K562 (cell line): ENCODE results near the gene TSC22D2. TPM values are rescaled to one million over a fixed set of nuclear protein-coding genes. Genes with fewer than 3 reads are reported as not detected.

Source experiments
- GTF2B ChIP-seq: IDR thresholded peaks from 2 replicates; pipeline ENCODE4 v1.6.1; 2011; ENCODE audit not compliant: insufficient read length; ENCODE audit errors: extremely low read depth
- MIER1 ChIP-seq: fragments of 450-650 bp; IDR thresholded peaks from 2 replicates; pipeline ENCODE4 v1.6.1; 2016; ENCODE audit warnings: antibody characterized with exemption, mild to moderate bottlenecking, low read depth
- NFRKB ChIP-seq: fragments of 450-650 bp; IDR thresholded peaks from 2 replicates; pipeline ENCODE4 v1.6.1; 2016; ENCODE audit warnings: low read depth
- PCBP1 ChIP-seq: fragments of 200-400 bp; formaldehyde crosslinking; IDR thresholded peaks from 2 replicates; pipeline ENCODE4 v1.6.1; 2018; ENCODE audit warnings: mild to moderate bottlenecking, low read depth, low read length; ENCODE audit not compliant: poor library complexity, severe bottlenecking
- SAFB ChIP-seq: fragments of 200-400 bp; formaldehyde crosslinking; IDR thresholded peaks from 2 replicates; pipeline ENCODE4 v1.6.1; 2017; ENCODE audit warnings: low read depth, low read length, borderline replicate concordance
- SAP30 ChIP-seq: fragments of 200-600 bp; sonication (generic); IDR thresholded peaks from 2 replicates; pipeline ENCODE4 v1.6.1; 2012; ENCODE audit warnings: borderline replicate concordance, low read depth, mild to moderate bottlenecking, moderate library complexity, low read length, control low read depth, inconsistent platforms; ENCODE audit not compliant: insufficient read depth, poor library complexity, severe bottlenecking
- TOE1 ChIP-seq, 2 experiments: fragments of 450-650 bp in 1 of 2; sonication (generic) in 1 of 2; formaldehyde crosslinking in 1 of 2; IDR thresholded peaks; 2 replicates each; pipeline versions ENCODE4 v1.7.1 to v1.8.0; 2016 to 2022; ENCODE audit warnings: borderline replicate concordance in 2 of 2, mild to moderate bottlenecking in 2 of 2, antibody characterized with exemption in 1 of 2, inconsistent platforms in 1 of 2, low read depth in 1 of 2, missing genetic modification reagents in 1 of 2, moderate library complexity in 1 of 2
- ZNF695 ChIP-seq: fragments of 450-650 bp; formaldehyde crosslinking; IDR thresholded peaks from 2 replicates; pipeline ENCODE4 v1.4.0; 2020; ENCODE audit warnings: mild to moderate bottlenecking, moderate library complexity
- ZNF766 ChIP-seq: fragments of 200-800 bp; sonication (Bioruptor generic); conservative IDR thresholded peaks from 2 replicates; pipeline ENCODE4 v1.6.1; 2016; ENCODE audit warnings: missing genetic modification characterization, missing compliant biosample characterization
- polyA plus RNA-seq, 8 experiments: library from polyadenylated mRNA; depleted of rRNA in 4 of 8; stranded (reverse) in 5 of 8; unstranded in 3 of 8; fragments of >200 nt; fragmentation: Nextera tagmentation in 2 of 8; fragmentation: Illumina TruSeq in 1 of 8; extraction: Ambion mirVana in 2 of 8; extraction: Trizol in 1 of 8; gene quantifications; 2 replicates each; pipeline versions ENCODE4 v1.2.1 to v1.2.3, GENCODE V29; 2011 to 2014; ENCODE audit warnings: inconsistent platforms in 1 of 8, missing spikeins in 1 of 8
- total RNA-seq, 7 experiments: library from RNA; depleted of rRNA in 6 of 7; stranded (reverse); fragments of >200 nt in 6 of 7; fragmentation: Illumina TruSeq in 2 of 7; extraction: Trizol in 2 of 7; gene quantifications; 2 replicates each; pipeline versions ENCODE4 v1.2.1 to v1.2.3, GENCODE V29; 2011 to 2021; ENCODE audit warnings: low replicate concordance in 1 of 7
- TF ChIP-seq, protein P1 (sequence below): fragments of 450-650 bp; IDR thresholded peaks from 2 replicates; pipeline ENCODE4 v1.6.1; 2016; ENCODE audit warnings: mild to moderate bottlenecking, moderate library complexity
- TF ChIP-seq, protein P2 (sequence below): sonication (generic); formaldehyde crosslinking; IDR thresholded peaks from 2 replicates; pipeline ENCODE4 v1.8.0; 2022; ENCODE audit warnings: mild to moderate bottlenecking, low read depth, missing genetic modification reagents

The TSC22D2 gene
- total and polyA plus RNA-seq, 9 of the 15 experiments (the other 6 are each of a cell fraction or from before 2014, with no cell fraction given) = 5.5 to 44.0 (median 19.3) TPM

- TF ChIP-seq, protein P1, sequence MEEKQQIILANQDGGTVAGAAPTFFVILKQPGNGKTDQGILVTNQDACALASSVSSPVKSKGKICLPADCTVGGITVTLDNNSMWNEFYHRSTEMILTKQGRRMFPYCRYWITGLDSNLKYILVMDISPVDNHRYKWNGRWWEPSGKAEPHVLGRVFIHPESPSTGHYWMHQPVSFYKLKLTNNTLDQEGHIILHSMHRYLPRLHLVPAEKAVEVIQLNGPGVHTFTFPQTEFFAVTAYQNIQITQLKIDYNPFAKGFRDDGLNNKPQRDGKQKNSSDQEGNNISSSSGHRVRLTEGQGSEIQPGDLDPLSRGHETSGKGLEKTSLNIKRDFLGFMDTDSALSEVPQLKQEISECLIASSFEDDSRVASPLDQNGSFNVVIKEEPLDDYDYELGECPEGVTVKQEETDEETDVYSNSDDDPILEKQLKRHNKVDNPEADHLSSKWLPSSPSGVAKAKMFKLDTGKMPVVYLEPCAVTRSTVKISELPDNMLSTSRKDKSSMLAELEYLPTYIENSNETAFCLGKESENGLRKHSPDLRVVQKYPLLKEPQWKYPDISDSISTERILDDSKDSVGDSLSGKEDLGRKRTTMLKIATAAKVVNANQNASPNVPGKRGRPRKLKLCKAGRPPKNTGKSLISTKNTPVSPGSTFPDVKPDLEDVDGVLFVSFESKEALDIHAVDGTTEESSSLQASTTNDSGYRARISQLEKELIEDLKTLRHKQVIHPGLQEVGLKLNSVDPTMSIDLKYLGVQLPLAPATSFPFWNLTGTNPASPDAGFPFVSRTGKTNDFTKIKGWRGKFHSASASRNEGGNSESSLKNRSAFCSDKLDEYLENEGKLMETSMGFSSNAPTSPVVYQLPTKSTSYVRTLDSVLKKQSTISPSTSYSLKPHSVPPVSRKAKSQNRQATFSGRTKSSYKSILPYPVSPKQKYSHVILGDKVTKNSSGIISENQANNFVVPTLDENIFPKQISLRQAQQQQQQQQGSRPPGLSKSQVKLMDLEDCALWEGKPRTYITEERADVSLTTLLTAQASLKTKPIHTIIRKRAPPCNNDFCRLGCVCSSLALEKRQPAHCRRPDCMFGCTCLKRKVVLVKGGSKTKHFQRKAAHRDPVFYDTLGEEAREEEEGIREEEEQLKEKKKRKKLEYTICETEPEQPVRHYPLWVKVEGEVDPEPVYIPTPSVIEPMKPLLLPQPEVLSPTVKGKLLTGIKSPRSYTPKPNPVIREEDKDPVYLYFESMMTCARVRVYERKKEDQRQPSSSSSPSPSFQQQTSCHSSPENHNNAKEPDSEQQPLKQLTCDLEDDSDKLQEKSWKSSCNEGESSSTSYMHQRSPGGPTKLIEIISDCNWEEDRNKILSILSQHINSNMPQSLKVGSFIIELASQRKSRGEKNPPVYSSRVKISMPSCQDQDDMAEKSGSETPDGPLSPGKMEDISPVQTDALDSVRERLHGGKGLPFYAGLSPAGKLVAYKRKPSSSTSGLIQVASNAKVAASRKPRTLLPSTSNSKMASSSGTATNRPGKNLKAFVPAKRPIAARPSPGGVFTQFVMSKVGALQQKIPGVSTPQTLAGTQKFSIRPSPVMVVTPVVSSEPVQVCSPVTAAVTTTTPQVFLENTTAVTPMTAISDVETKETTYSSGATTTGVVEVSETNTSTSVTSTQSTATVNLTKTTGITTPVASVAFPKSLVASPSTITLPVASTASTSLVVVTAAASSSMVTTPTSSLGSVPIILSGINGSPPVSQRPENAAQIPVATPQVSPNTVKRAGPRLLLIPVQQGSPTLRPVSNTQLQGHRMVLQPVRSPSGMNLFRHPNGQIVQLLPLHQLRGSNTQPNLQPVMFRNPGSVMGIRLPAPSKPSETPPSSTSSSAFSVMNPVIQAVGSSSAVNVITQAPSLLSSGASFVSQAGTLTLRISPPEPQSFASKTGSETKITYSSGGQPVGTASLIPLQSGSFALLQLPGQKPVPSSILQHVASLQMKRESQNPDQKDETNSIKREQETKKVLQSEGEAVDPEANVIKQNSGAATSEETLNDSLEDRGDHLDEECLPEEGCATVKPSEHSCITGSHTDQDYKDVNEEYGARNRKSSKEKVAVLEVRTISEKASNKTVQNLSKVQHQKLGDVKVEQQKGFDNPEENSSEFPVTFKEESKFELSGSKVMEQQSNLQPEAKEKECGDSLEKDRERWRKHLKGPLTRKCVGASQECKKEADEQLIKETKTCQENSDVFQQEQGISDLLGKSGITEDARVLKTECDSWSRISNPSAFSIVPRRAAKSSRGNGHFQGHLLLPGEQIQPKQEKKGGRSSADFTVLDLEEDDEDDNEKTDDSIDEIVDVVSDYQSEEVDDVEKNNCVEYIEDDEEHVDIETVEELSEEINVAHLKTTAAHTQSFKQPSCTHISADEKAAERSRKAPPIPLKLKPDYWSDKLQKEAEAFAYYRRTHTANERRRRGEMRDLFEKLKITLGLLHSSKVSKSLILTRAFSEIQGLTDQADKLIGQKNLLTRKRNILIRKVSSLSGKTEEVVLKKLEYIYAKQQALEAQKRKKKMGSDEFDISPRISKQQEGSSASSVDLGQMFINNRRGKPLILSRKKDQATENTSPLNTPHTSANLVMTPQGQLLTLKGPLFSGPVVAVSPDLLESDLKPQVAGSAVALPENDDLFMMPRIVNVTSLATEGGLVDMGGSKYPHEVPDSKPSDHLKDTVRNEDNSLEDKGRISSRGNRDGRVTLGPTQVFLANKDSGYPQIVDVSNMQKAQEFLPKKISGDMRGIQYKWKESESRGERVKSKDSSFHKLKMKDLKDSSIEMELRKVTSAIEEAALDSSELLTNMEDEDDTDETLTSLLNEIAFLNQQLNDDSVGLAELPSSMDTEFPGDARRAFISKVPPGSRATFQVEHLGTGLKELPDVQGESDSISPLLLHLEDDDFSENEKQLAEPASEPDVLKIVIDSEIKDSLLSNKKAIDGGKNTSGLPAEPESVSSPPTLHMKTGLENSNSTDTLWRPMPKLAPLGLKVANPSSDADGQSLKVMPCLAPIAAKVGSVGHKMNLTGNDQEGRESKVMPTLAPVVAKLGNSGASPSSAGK = no peak
- TF ChIP-seq ZNF766 (0 out of 2 replicates have a peak, but pooled peaks have one; percentile 10), SAFB (no peak), PCBP1 (peak; percentile 89), TOE1 (IDR thresholded peaks at IDR 0.05; ENCODE audit: borderline replicate concordance) (no peak), TOE1 (CRISPR knock-in tag; IDR thresholded peaks at IDR 0.05; ENCODE audit: borderline replicate concordance, low read depth) (no peak), MIER1 (no peak), GTF2B (no peak), SAP30 (no peak), ZNF695 (no peak), NFRKB (peak; percentile 37)
- TF ChIP-seq, protein P2, sequence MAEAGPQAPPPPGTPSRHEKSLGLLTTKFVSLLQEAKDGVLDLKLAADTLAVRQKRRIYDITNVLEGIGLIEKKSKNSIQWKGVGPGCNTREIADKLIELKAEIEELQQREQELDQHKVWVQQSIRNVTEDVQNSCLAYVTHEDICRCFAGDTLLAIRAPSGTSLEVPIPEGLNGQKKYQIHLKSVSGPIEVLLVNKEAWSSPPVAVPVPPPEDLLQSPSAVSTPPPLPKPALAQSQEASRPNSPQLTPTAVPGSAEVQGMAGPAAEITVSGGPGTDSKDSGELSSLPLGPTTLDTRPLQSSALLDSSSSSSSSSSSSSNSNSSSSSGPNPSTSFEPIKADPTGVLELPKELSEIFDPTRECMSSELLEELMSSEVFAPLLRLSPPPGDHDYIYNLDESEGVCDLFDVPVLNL = 0 out of 2 replicates have a peak, but pooled peaks have one; percentile 26
Observed at GRCh38 chr3:150408221-150409124, at the start of gene TSC22D2 (continued).
